ENCODE results near the gene CRLF1. TPM values are rescaled to one million over a fixed set of nuclear protein-coding genes. Genes with fewer than 3 reads are reported as not detected.

The CRLF1 gene
- total and polyA plus RNA-seq, 2 of the 8 experiments (the other 6 are each of a cell fraction or from before 2014, with no cell fraction given) = 7.2 to 10.3 TPM

- Histone ChIP-seq H3K56ac (replicated peaks; ENCODE audit: insufficient read length, low read depth, low read length) (no peak overlapping the region), H2AK5ac (ENCODE audit: low read depth, low read length) (no peak overlapping the region), H3K4me3 (ENCODE audit: extremely low read depth in 1 of 4, insufficient read depth in 2 of 4, low read depth in 3 of 4, low read length in 4 of 4) (no peak overlapping the region), H3K23me2 (ENCODE audit: low read depth, low read length) (no peaks in the 10 kb centered on the region; the same call in 1 of the 2 replicates), H2AFZ (ENCODE audit: low read length) (no peak overlapping the region), H3K18ac (ENCODE audit: extremely low read depth, low read length) (no peak overlapping the region), H3K27ac (ENCODE audit: low read depth, low read length) (no peak overlapping the region), H3K27me3 (replicated peaks in 1 of 4; ENCODE audit: control insufficient read depth in 3 of 4, extremely low read depth in 1 of 4, insufficient read depth in 3 of 4, low read length in 3 of 4) (peaks cover 13 to 22% (median 19%) of the 10 kb centered on the region in 4 experiments), H2BK5ac (ENCODE audit: low read depth, low read length) (no peak overlapping the region), H2BK12ac (ENCODE audit: low read depth, low read length) (no peak overlapping the region), H4K8ac (ENCODE audit: extremely low read depth, insufficient read depth, low read length) (no peak overlapping the region), H3K79me2 (ENCODE audit: control insufficient read depth in 1 of 2, insufficient read depth in 2 of 2, low read length in 2 of 2) (no peaks in the 10 kb centered on the region), H3K23ac (ENCODE audit: insufficient read length) (no peak overlapping the region), H3K36me3 (ENCODE audit: control insufficient read depth in 2 of 4, insufficient read depth in 4 of 4, low read length in 3 of 4) (no peaks in the 10 kb centered on the region), H3K4ac (replicated peaks; ENCODE audit: insufficient read length, low read depth, low read length) (no peak overlapping the region), H2BK15ac (ENCODE audit: low read length) (no peak overlapping the region), H3K14ac (ENCODE audit: insufficient read length) (no peak overlapping the region), H3K9me3 (ENCODE audit: insufficient read depth in 2 of 2, low read depth in 1 of 2, low read length in 1 of 2) (no peaks in the 10 kb centered on the region), H3K4me2 (ENCODE audit: insufficient read depth in 1 of 2, low read depth in 2 of 2, low read length in 2 of 2) (no peak overlapping the region), H2BK120ac (replicated peaks; ENCODE audit: low read depth, low read length) (no peak overlapping the region), H4K91ac (replicated peaks; ENCODE audit: insufficient read length, low read length) (no peak overlapping the region), H3K4me1 (replicated peaks in 1 of 4; ENCODE audit: control insufficient read depth in 3 of 4, insufficient read depth in 4 of 4, low read length in 3 of 4) (peaks cover 0 to 7% (median 4%) of the 10 kb centered on the region in 4 experiments; a peak in 6 of 7 replicates), H3K79me1 (ENCODE audit: low read depth, low read length) (no peaks in the 10 kb centered on the region), H2BK20ac (ENCODE audit: low read length) (no peak overlapping the region), H4K5ac (ENCODE audit: insufficient read length, low read depth, low read length) (no peak overlapping the region), H4K20me1 (replicated peaks in 1 of 2; ENCODE audit: control insufficient read depth in 1 of 2, insufficient read depth in 2 of 2, low read length in 2 of 2) (peaks cover 0 to 5% of the 10 kb centered on the region in 2 experiments), H3K9ac (replicated peaks in 1 of 4; ENCODE audit: extremely low read depth in 1 of 4, low read depth in 3 of 4, low read length in 3 of 4) (no peak overlapping the region)
- DNase-seq (ENCODE audit: low read depth in 1 of 2, low spot score in 2 of 2) = no peak
- ChIA-PET CTCF (ENCODE audit: partially characterized antibody) (interaction anchor here (0.6 kb wide), 1 partner anchor 24 kb away, joined by 3 read pairs; no protein-coding TSS in a partner anchor), POLR2A (ENCODE audit: partially characterized antibody) (interaction anchor here (1.1 kb wide), 1 partner anchor 27 kb away, joined by 4 read pairs; no protein-coding TSS in a partner anchor)
- no peak for FAIRE-seq
- no peak for TF ChIP-seq SRF (IDR thresholded peaks at IDR 0.05; ENCODE audit: low read depth, low read length)
- TF ChIP-seq ZNF274 (IDR thresholded peaks at IDR 0.05; ENCODE audit: borderline replicate concordance, extremely low read depth, low read length) = no peak
- TF ChIP-seq SIX5 (IDR thresholded peaks at IDR 0.05; ENCODE audit: low read depth, low read length) = no peak
- TF ChIP-seq KDM4A (IDR thresholded peaks at IDR 0.05; ENCODE audit: low read depth, low read length, severe bottlenecking) = no peak
- no peak for TF ChIP-seq RXRA (IDR thresholded peaks at IDR 0.05; ENCODE audit: insufficient read depth, low read depth, low read length)
- 95% methylated on average over 5 of the region's 13 CpGs; no CpG with 5 or more reads in 1 of the 2 experiments for WGBS, 2 experiments (ENCODE audit: extremely low coverage in 1 of 2, insufficient coverage in 1 of 2, insufficient read length in 1 of 2, insufficient replicate concordance in 2 of 2, low coverage in 1 of 2, low lambda C conversion rate in 2 of 2, missing lambda C conversion rate in 1 of 2)
Measured at GRCh38 chr19:18618236-18618635, 11.6 kb upstream of the CRLF1 start.

All from H1 (cell line).